OCI-LY7 (cell line): Measurements from ENCODE around the gene GNG5.

Experiments
- EZH2phosphoT487 ChIP-seq: fragments of 200-600 bp; sonication (generic); IDR thresholded peaks from 2 replicates; pipeline ENCODE4 v1.6.1; 2018; ENCODE audit warnings: low read depth, borderline replicate concordance, mild to moderate bottlenecking, mixed run types, antibody characterized with exemption, low read length, moderate library complexity, mixed read lengths
- TF ChIP-seq, protein P1 (sequence below): fragments of 200-600 bp; sonication (generic); conservative IDR thresholded peaks from 2 replicates; pipeline ENCODE4 v1.5.1; 2014; ENCODE audit warnings: mild to moderate bottlenecking, antibody characterized with exemption, low read length, moderate library complexity, mixed read lengths

DNA sequence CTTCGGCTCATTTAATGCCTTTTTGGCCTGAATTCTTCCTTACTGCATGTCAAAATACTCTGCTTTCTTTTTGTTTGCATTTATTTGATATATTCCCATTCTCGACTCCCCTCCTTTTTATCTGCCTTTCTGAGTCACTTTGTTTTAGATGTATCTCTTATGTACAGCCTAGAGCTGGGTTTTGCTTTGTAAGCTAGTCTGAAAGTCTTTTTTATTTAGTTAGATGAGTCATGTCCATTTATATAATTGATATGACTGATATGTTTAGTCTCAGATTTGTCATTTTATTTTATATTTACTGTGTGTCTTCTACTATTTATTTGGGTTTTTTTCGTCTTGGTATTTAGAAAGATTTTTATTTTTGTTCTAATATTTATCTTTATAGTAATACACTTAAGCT lies 33.6 kb upstream of the GNG5 start:
- TF ChIP-seq, protein P1, sequence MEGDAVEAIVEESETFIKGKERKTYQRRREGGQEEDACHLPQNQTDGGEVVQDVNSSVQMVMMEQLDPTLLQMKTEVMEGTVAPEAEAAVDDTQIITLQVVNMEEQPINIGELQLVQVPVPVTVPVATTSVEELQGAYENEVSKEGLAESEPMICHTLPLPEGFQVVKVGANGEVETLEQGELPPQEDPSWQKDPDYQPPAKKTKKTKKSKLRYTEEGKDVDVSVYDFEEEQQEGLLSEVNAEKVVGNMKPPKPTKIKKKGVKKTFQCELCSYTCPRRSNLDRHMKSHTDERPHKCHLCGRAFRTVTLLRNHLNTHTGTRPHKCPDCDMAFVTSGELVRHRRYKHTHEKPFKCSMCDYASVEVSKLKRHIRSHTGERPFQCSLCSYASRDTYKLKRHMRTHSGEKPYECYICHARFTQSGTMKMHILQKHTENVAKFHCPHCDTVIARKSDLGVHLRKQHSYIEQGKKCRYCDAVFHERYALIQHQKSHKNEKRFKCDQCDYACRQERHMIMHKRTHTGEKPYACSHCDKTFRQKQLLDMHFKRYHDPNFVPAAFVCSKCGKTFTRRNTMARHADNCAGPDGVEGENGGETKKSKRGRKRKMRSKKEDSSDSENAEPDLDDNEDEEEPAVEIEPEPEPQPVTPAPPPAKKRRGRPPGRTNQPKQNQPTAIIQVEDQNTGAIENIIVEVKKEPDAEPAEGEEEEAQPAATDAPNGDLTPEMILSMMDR, result no peak
- TF ChIP-seq EZH2phosphoT487, result no peak
